A549 treated with CpdA at 1 μM for 4 hours (cell line): ENCODE results near the gene ZNF730. TPM values are rescaled to one million over a fixed set of nuclear protein-coding genes. Genes with fewer than 3 reads are reported as not detected.

Source experiments
- total RNA-seq: library from RNA; stranded (reverse); fragments of 200-300 nt; extraction: Qiagen RNA extraction; gene quantifications from 5 replicates; pipeline ENCODE4 v1.2.3, GENCODE V29; 2022; ENCODE audit warnings: low read depth

Gene ZNF730
- not detected in 5 replicates for total RNA-seq

GRCh38 chr19:23116802-23117571, at the start of gene ZNF730:
Gene ZNF730 (plus strand): TSS chr19:23117025. CDS start chr19:23117174, 149 bp downstream.

Other genes starting within 250 kb of the ZNF730 start
- not detected in 5 replicates for gene ZNF728, start 113.8 kb upstream of the ZNF730 start, total RNA-seq
- 0.50 to 1.3 TPM (median 0.86 TPM) in 5 replicates for gene ZNF724, start 133.4 kb downstream of the ZNF730 start, total RNA-seq